HL-60 (cell line): Measurements from ENCODE around the gene CNPY2.

Source experiments
- CTCF ChIP-seq: IDR thresholded peaks from one replicate; pipeline ENCODE4 v1.5.1; 2011; ENCODE audit warnings: low read length, control low read depth, inconsistent platforms; ENCODE audit not compliant: insufficient read depth
- GABPA ChIP-seq: IDR thresholded peaks from 2 replicates; pipeline ENCODE4 v1.6.1; 2012; ENCODE audit warnings: low read depth
- POLR2AphosphoS5 ChIP-seq: IDR thresholded peaks from 2 replicates; pipeline ENCODE4 v1.6.1; 2012; ENCODE audit warnings: low read depth
- REST ChIP-seq: IDR thresholded peaks from 2 replicates; pipeline ENCODE4 v1.6.1; 2012; ENCODE audit warnings: low read depth; ENCODE audit not compliant: insufficient replicate concordance
- SPI1 ChIP-seq: IDR thresholded peaks from 2 replicates; pipeline ENCODE4 v1.6.1; 2012; ENCODE audit warnings: low read depth, mild to moderate bottlenecking, borderline replicate concordance

GRCh38 chr12:56266693-56267442, 48.9 kb downstream of the CNPY2 start, which contains the start of gene COQ10A:
- TF ChIP-seq CTCF (peak; percentile 15), SPI1 (peak; percentile 60; the same call in 1 of the 2 replicates), POLR2AphosphoS5 (peak; percentile 23; the same call in 1 of the 2 replicates), GABPA (peak; percentile 70; the same call in 1 of the 2 replicates), REST (no peak)
